Activated CD4-positive, alpha-beta T cell treated with anti-CD3 and anti-CD28 coated beads for 24 hours (primary cell): ENCODE data around the gene FAM13A.
"Not testable (repeated sequence)": the region's sequence is repeated elsewhere in the genome, so short reads cannot be mapped to it uniquely, and the experiment has no call there.

ENCODE experiments used
- DNase-seq, 2 donors: peaks; one replicate each; pipeline ENCODE4 v3.0.0-alpha.2; 2020; ENCODE audit warnings: low read depth in 2 of 2

Gene FAM13A

GRCh38 chr4:88958080-88958479, 98.9 kb downstream of the FAM13A start:
- no peak for DNase-seq

GRCh38 chr4:88957570-88957969, 99.4 kb downstream of the FAM13A start:
- DNase-seq: no peak

GRCh38 chr4:88955580-88956380, 101.2 kb downstream of the FAM13A start:
- DNase-seq: no peak

GRCh38 chr4:88953400-88953799, 103.6 kb downstream of the FAM13A start:
- DNase-seq: no peak

GRCh38 chr4:88952081-88952480, 104.9 kb downstream of the FAM13A start:
- DNase-seq: no peak

GRCh38 chr4:88949605-88950004, 107.4 kb downstream of the FAM13A start:
- DNase-seq: no peak

- DNase-seq: no peak
Observed at GRCh38 chr4:88940506-88940905, 116.5 kb downstream of the FAM13A start.

GRCh38 chr4:88939697-88940096, 117.3 kb downstream of the FAM13A start:
- no peak for DNase-seq

GRCh38 chr4:88938138-88938537, 118.8 kb downstream of the FAM13A start:
- DNase-seq: no peak

- DNase-seq: no peak
Observed at GRCh38 chr4:88937081-88937480, 119.9 kb downstream of the FAM13A start.

- DNase-seq: no peak
Observed at GRCh38 chr4:88933414-88934160, 123.4 kb downstream of the FAM13A start.

GRCh38 chr4:88928852-88929251, 128.1 kb downstream of the FAM13A start:
- no peak for DNase-seq

- DNase-seq: no peak
Observed at GRCh38 chr4:88927420-88927819, 129.6 kb downstream of the FAM13A start.

- no peak for DNase-seq
Observed at GRCh38 chr4:88919056-88919455, 137.9 kb downstream of the FAM13A start.

GRCh38 chr4:88913181-88913580, 143.8 kb downstream of the FAM13A start:
- not testable (repeated sequence) for DNase-seq

- DNase-seq: no peak
Observed at GRCh38 chr4:88911246-88912212, 145.5 kb downstream of the FAM13A start.

GRCh38 chr4:88910101-88910500, 146.9 kb downstream of the FAM13A start:
- DNase-seq: no peak

- no peak for DNase-seq
Observed at GRCh38 chr4:88908521-88908920, 148.5 kb downstream of the FAM13A start.

GRCh38 chr4:88908003-88908402, 149.0 kb downstream of the FAM13A start:
- no peak for DNase-seq

GRCh38 chr4:88907478-88907877, 149.5 kb downstream of the FAM13A start:
- no peak for DNase-seq

GRCh38 chr4:88904240-88904639, 152.7 kb downstream of the FAM13A start:
- DNase-seq: not testable (repeated sequence)

GRCh38 chr4:88900432-88900831, 156.6 kb downstream of the FAM13A start:
- DNase-seq: no peak
